HEK293 (cell line): ENCODE results near the gene OPCML.

Experiments
- CTCF ChIP-seq: fragments of 450-650 bp; formaldehyde crosslinking; IDR thresholded peaks from 2 replicates; pipeline ENCODE4 v1.5.1; 2016; ENCODE audit warnings: missing biosample characterization, missing genetic modification characterization
- ZNF221 ChIP-seq: fragments of 450-650 bp; formaldehyde crosslinking; IDR thresholded peaks from 2 replicates; pipeline ENCODE4 v1.5.1; 2017; ENCODE audit warnings: missing biosample characterization, missing genetic modification characterization, borderline replicate concordance
- ZNF24 ChIP-seq: fragments of 450-650 bp; formaldehyde crosslinking; IDR thresholded peaks from 2 replicates; pipeline ENCODE4 v1.5.1; 2016; ENCODE audit warnings: missing biosample characterization, missing genetic modification characterization
- TF ChIP-seq, protein P1 (sequence below): fragments of 450-650 bp; formaldehyde crosslinking; IDR thresholded peaks from 2 replicates; pipeline ENCODE4 v1.5.1; 2016; ENCODE audit warnings: missing biosample characterization, missing genetic modification characterization
- TF ChIP-seq, protein P2 (sequence below): fragments of 450-650 bp; formaldehyde crosslinking; IDR thresholded peaks from 2 replicates; pipeline ENCODE4 v1.5.1; 2016; ENCODE audit warnings: missing biosample characterization, missing genetic modification characterization

GRCh38 chr11:132639403-132639802, 892.9 kb downstream of the OPCML start:
- TF ChIP-seq CTCF (tag by site-specific recombination): no peak
- TF ChIP-seq ZNF221 (tag by site-specific recombination): no peak
- TF ChIP-seq, protein P1, sequence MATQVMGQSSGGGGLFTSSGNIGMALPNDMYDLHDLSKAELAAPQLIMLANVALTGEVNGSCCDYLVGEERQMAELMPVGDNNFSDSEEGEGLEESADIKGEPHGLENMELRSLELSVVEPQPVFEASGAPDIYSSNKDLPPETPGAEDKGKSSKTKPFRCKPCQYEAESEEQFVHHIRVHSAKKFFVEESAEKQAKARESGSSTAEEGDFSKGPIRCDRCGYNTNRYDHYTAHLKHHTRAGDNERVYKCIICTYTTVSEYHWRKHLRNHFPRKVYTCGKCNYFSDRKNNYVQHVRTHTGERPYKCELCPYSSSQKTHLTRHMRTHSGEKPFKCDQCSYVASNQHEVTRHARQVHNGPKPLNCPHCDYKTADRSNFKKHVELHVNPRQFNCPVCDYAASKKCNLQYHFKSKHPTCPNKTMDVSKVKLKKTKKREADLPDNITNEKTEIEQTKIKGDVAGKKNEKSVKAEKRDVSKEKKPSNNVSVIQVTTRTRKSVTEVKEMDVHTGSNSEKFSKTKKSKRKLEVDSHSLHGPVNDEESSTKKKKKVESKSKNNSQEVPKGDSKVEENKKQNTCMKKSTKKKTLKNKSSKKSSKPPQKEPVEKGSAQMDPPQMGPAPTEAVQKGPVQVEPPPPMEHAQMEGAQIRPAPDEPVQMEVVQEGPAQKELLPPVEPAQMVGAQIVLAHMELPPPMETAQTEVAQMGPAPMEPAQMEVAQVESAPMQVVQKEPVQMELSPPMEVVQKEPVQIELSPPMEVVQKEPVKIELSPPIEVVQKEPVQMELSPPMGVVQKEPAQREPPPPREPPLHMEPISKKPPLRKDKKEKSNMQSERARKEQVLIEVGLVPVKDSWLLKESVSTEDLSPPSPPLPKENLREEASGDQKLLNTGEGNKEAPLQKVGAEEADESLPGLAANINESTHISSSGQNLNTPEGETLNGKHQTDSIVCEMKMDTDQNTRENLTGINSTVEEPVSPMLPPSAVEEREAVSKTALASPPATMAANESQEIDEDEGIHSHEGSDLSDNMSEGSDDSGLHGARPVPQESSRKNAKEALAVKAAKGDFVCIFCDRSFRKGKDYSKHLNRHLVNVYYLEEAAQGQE (tag by site-specific recombination): no peak
- TF ChIP-seq, protein P2, sequence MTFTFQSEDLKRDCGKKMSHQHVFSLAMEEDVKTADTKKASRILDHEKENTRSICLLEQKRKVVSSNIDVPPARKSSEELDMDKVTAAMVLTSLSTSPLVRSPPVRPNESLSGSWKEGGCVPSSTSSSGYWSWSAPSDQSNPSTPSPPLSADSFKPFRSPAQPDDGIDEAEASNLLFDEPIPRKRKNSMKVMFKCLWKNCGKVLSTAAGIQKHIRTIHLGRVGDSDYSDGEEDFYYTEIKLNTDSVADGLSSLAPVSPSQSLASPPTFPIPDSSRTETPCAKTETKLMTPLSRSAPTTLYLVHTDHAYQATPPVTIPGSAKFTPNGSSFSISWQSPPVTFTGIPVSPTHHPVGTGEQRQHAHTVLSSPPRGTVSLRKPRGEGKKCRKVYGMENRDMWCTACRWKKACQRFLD (tag by site-specific recombination): no peak
- TF ChIP-seq ZNF24 (tag by site-specific recombination): no peak
